Astrocyte (in vitro differentiated cells and primary cell): ENCODE results near the gene ATP4B.

Experiments
- EZH2 ChIP-seq: IDR thresholded peaks from 2 replicates; pipeline ENCODE4 v1.6.1; 2012; ENCODE audit warnings: mild to moderate bottlenecking, low read length, inconsistent platforms; ENCODE audit not compliant: insufficient read depth
- TF ChIP-seq, protein P1 (sequence below): IDR thresholded peaks from 2 replicates; pipeline ENCODE4 v1.5.1; 2011; ENCODE audit warnings: low read depth, mild to moderate bottlenecking, inconsistent platforms, low read length, moderate library complexity; ENCODE audit not compliant: insufficient read depth

DNA sequence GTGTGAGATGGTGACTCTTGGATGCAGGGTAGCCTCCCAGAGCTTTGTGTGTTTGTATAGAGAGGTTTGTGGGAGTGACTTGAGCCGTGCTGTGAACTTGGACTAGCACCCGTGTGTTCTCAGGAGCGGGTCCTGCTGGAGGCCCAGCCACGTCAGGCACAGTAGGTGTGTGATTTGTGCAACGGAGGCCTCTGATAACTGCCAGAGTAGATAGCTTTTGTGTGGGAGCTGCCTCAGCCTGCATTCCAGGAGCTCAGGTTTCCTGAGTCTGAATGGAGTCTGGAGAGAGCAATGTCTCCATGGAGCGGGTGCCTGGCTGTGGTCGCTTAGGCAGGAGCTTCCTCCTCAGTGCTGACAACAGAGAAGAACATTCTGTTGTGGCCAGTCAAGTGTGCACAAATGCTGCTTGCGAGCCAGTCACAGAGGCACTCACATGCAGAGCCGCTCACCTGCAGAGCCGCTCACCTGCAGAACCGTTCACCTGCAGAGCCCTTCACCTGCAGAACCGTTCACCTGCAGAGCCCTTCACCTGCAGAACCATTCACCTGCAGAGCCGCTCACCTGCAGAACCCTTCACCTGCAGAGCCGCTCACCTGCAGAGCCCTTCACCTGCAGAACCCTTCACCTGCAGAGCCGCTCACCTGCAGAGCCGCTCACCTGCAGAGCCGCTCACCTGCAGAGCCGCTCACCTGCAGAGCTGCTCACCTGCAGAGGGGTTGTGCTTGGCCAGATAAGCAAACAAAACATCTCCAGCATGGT lies 40.8 kb downstream of the ATP4B start:
- TF ChIP-seq, protein P1, sequence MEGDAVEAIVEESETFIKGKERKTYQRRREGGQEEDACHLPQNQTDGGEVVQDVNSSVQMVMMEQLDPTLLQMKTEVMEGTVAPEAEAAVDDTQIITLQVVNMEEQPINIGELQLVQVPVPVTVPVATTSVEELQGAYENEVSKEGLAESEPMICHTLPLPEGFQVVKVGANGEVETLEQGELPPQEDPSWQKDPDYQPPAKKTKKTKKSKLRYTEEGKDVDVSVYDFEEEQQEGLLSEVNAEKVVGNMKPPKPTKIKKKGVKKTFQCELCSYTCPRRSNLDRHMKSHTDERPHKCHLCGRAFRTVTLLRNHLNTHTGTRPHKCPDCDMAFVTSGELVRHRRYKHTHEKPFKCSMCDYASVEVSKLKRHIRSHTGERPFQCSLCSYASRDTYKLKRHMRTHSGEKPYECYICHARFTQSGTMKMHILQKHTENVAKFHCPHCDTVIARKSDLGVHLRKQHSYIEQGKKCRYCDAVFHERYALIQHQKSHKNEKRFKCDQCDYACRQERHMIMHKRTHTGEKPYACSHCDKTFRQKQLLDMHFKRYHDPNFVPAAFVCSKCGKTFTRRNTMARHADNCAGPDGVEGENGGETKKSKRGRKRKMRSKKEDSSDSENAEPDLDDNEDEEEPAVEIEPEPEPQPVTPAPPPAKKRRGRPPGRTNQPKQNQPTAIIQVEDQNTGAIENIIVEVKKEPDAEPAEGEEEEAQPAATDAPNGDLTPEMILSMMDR, result no peak
- no peak for TF ChIP-seq EZH2
